Breast epithelium (tissue), 3 donors: ENCODE measurements around the gene POT1.

Experiments used
- POLR2AphosphoS5 ChIP-seq, 3 donors: sonication (generic); formaldehyde crosslinking; IDR thresholded peaks; one replicate each; pipeline ENCODE4 v1.6.1; 2017; ENCODE audit warnings: antibody characterized with exemption in 3 of 3
- TF ChIP-seq, protein P1 (sequence below), 3 donors: fragments of 450-650 bp; IDR thresholded peaks; one replicate each; pipeline ENCODE4 v1.5.1; 2016 to 2017; ENCODE audit warnings: antibody characterized with exemption in 3 of 3, mild to moderate bottlenecking in 3 of 3, moderate library complexity in 3 of 3

DNA sequence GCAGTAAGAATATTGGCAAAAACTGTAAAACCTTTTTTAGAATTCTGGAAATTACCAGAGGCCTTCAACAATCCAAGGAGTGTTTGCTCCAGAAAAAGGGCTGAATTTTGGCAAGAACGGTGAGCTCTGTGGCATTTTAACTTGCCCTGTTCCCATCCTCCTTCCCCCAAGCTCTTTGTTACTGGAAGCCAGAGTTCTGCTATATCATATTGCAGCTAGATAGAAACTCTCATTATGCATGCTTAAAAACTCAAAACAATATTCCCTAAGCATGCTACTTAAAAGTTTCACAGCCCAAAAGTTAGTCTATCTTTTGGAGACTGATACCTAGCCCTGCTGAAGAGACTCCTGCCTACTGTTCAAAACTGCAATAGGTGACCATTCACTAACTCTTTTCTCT is 93.5 kb downstream of the POT1 start:
- TF ChIP-seq POLR2AphosphoS5 (IDR thresholded peaks at IDR 0.05) = no peak
- TF ChIP-seq, protein P1, sequence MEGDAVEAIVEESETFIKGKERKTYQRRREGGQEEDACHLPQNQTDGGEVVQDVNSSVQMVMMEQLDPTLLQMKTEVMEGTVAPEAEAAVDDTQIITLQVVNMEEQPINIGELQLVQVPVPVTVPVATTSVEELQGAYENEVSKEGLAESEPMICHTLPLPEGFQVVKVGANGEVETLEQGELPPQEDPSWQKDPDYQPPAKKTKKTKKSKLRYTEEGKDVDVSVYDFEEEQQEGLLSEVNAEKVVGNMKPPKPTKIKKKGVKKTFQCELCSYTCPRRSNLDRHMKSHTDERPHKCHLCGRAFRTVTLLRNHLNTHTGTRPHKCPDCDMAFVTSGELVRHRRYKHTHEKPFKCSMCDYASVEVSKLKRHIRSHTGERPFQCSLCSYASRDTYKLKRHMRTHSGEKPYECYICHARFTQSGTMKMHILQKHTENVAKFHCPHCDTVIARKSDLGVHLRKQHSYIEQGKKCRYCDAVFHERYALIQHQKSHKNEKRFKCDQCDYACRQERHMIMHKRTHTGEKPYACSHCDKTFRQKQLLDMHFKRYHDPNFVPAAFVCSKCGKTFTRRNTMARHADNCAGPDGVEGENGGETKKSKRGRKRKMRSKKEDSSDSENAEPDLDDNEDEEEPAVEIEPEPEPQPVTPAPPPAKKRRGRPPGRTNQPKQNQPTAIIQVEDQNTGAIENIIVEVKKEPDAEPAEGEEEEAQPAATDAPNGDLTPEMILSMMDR (IDR thresholded peaks at IDR 0.05) = no peak
